ENCODE data around the gene DLGAP1. TPM values are rescaled to one million over a fixed set of nuclear protein-coding genes. Genes with fewer than 3 reads are reported as not detected.

The DLGAP1 gene
- total and polyA plus RNA-seq, 2 of the 13 experiments (the other 11 are each of a cell fraction or from before 2014, with no cell fraction given): 0.01 TPM; not detected in 1

DNA sequence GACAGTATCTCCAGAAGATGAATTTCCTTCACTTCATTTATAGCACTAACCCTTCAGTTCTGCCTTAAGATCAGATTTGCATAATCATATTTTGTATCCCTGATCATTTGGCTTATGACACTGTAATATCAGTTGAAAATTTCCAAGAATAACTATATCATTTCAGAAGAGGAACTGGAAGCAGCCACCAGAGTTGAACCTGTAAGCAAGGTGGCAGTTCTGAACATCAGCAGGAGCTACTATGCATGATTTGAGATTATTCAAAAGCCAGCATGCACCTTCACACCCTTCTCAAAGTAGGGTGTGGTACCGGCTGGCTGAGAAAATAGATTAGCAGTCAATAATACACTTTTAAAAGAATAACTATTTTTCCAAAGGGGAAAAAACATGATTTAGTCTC is 328.2 kb downstream of the DLGAP1 start:
- no peaks in the 10 kb centered on the region for H4K20me1 ChIP-seq (ENCODE audit: insufficient read depth, low read length)
- CTCF ChIA-PET (ENCODE audit: low intra/inter-chr PET ratio, low total read pairs): no interaction called here
- no TSS peak for BruUV-seq (replicated peaks)
- intact Hi-C loops (cut with micrococcal nuclease; ENCODE audit: unreplicated experiment) (no loop called here), in situ Hi-C loops (cut with HindIII; ENCODE audit: extremely low pct_ligation_motif_present, low pct_unique_long_range_greater_than_20kb) (no loop called here)
- ATAC-seq (no peak), DNase-seq (ENCODE audit: low spot score) (no peak), FAIRE-seq (no peak)
- POLR2A ChIA-PET: no interaction called here
- no peaks in the 10 kb centered on the region for H3K4me1 ChIP-seq (ENCODE audit: insufficient read depth, low read length)
- H3K36me3 ChIP-seq (replicated peaks in 1 of 2; ENCODE audit: control insufficient read depth in 1 of 2, insufficient read depth in 2 of 2, low read length in 2 of 2): no peaks in the 10 kb centered on the region
- H3K9me3 ChIP-seq (ENCODE audit: low read length): no peaks in the 10 kb centered on the region
- TF ChIP-seq ZNF292 (CRISPR knock-in tag; IDR thresholded peaks at IDR 0.05; ENCODE audit: borderline replicate concordance, low read depth) (no peak), IRF9 (CRISPR knock-in tag; IDR thresholded peaks at IDR 0.05; ENCODE audit: borderline replicate concordance) (no peak)
- no peak overlapping the region for H2AFZ ChIP-seq (ENCODE audit: low read length)
- no peak overlapping the region for H3K4me3 ChIP-seq (replicated peaks in 1 of 3; ENCODE audit: insufficient read depth in 1 of 3, low read depth in 2 of 3, low read length in 3 of 3)
- H3K9ac ChIP-seq (ENCODE audit: insufficient read depth, low read depth, low read length): no peak overlapping the region
- H3K79me2 ChIP-seq (ENCODE audit: insufficient read depth, low read length): no peaks in the 10 kb centered on the region
- WGBS (ENCODE audit: low lambda C conversion rate): 0% methylated on average over 1 of the region's 1 CpG
- H3K4me2 ChIP-seq (ENCODE audit: low read depth, low read length): no peak overlapping the region
- 0 out of 5 replicates have a peak, but pooled peaks cover 0 to 2% of the 10 kb centered on the region in 2 experiments for H3K27me3 ChIP-seq (ENCODE audit: control insufficient read depth in 1 of 2, insufficient read depth in 2 of 2, low read length in 2 of 2)
- no peak overlapping the region for H3K27ac ChIP-seq (ENCODE audit: extremely low read length, insufficient read depth, low read length)

- FAIRE-seq: no peak
- Histone ChIP-seq H3K4me2 (ENCODE audit: low read depth, low read length) (no peak overlapping the region), H2AFZ (ENCODE audit: low read length) (no peak overlapping the region), H3K27me3 (ENCODE audit: control insufficient read depth in 1 of 2, insufficient read depth in 2 of 2, low read length in 2 of 2) (0 out of 5 replicates have a peak, but pooled peaks cover 0 to 2% of the 10 kb centered on the region in 2 experiments), H3K79me2 (ENCODE audit: insufficient read depth, low read length) (no peaks in the 10 kb centered on the region), H3K36me3 (replicated peaks in 1 of 2; ENCODE audit: control insufficient read depth in 1 of 2, insufficient read depth in 2 of 2, low read length in 2 of 2) (no peaks in the 10 kb centered on the region), H3K4me1 (ENCODE audit: insufficient read depth, low read length) (no peaks in the 10 kb centered on the region), H3K4me3 (replicated peaks in 1 of 3; ENCODE audit: insufficient read depth in 1 of 3, low read depth in 2 of 3, low read length in 3 of 3) (no peak overlapping the region), H3K9me3 (ENCODE audit: low read length) (no peaks in the 10 kb centered on the region), H3K27ac (ENCODE audit: extremely low read length, insufficient read depth, low read length) (no peak overlapping the region), H3K9ac (ENCODE audit: insufficient read depth, low read depth, low read length) (no peak overlapping the region), H4K20me1 (ENCODE audit: insufficient read depth, low read length) (no peaks in the 10 kb centered on the region)
- 13% methylated on average over 5 of the region's 6 CpGs for WGBS (ENCODE audit: low lambda C conversion rate)
- no peak for ATAC-seq
- ChIA-PET POLR2A (no interaction called here), CTCF (ENCODE audit: low intra/inter-chr PET ratio, low total read pairs) (no interaction called here)
- intact Hi-C loops (cut with micrococcal nuclease; ENCODE audit: unreplicated experiment): no loop called here
- TF ChIP-seq ZNF260 (CRISPR knock-in tag; IDR thresholded peaks at IDR 0.05; ENCODE audit: borderline replicate concordance, low read depth) (no peak), ZNF160 (CRISPR knock-in tag; IDR thresholded peaks at IDR 0.05) (no peak), CAMTA2 (CRISPR knock-in tag; IDR thresholded peaks at IDR 0.05; ENCODE audit: borderline replicate concordance) (no peak), AGO1 (IDR thresholded peaks at IDR 0.05; ENCODE audit: low read depth, low read length, poor library complexity, severe bottlenecking) (no peak), GABPB1 (CRISPR knock-in tag; IDR thresholded peaks at IDR 0.05) (no peak), CEBPG (CRISPR knock-in tag; IDR thresholded peaks at IDR 0.05) (no peak)
- TF ChIP-seq, protein P1, sequence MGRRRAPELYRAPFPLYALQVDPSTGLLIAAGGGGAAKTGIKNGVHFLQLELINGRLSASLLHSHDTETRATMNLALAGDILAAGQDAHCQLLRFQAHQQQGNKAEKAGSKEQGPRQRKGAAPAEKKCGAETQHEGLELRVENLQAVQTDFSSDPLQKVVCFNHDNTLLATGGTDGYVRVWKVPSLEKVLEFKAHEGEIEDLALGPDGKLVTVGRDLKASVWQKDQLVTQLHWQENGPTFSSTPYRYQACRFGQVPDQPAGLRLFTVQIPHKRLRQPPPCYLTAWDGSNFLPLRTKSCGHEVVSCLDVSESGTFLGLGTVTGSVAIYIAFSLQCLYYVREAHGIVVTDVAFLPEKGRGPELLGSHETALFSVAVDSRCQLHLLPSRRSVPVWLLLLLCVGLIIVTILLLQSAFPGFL (CRISPR knock-in tag; IDR thresholded peaks at IDR 0.05): no peak
- no TSS peak for BruUV-seq (replicated peaks)
- DNase-seq (ENCODE audit: low spot score): no peak
- in situ Hi-C loops (cut with HindIII; ENCODE audit: extremely low pct_ligation_motif_present, low pct_unique_long_range_greater_than_20kb): no loop called here
These were observed 329.4 kb downstream of the DLGAP1 start for GRCh38 chr18:4125627-4126230.

Measured in HepG2 (cell line).